HepG2 (cell line): ENCODE data around the gene EMILIN1. TPM values are rescaled to one million over a fixed set of nuclear protein-coding genes. Genes with fewer than 3 reads are reported as not detected.

ENCODE experiments used
- ATF2 ChIP-seq: sonication (generic); formaldehyde crosslinking; IDR thresholded peaks from 2 replicates; pipeline ENCODE4 v1.4.0; 2020; ENCODE audit warnings: missing genetic modification reagents
- DDIT3 ChIP-seq: sonication (generic); formaldehyde crosslinking; IDR thresholded peaks from 2 replicates; pipeline ENCODE4 v1.4.0; 2020; ENCODE audit warnings: mild to moderate bottlenecking, missing genetic modification reagents
- DPF2 ChIP-seq: sonication (generic); formaldehyde crosslinking; IDR thresholded peaks from 2 replicates; pipeline ENCODE4 v1.4.0; 2020; ENCODE audit warnings: mild to moderate bottlenecking, low read depth, missing genetic modification reagents, borderline replicate concordance
- GMEB1 ChIP-seq: sonication (generic); formaldehyde crosslinking; IDR thresholded peaks from 2 replicates; pipeline ENCODE4 v1.5.1; 2020; ENCODE audit warnings: missing genetic modification reagents, mild to moderate bottlenecking, borderline replicate concordance
- HNF1A ChIP-seq, 2 experiments: sonication (generic) in 1 of 2; formaldehyde crosslinking in 1 of 2; IDR thresholded peaks; 2 replicates each; pipeline versions ENCODE4 v1.4.0 to v1.6.1; 2016 to 2020; ENCODE audit warnings: borderline replicate concordance in 1 of 2, low read depth in 1 of 2, mild to moderate bottlenecking in 1 of 2, missing genetic modification reagents in 1 of 2
- LBX2 ChIP-seq: sonication (generic); formaldehyde crosslinking; IDR thresholded peaks from 2 replicates; pipeline ENCODE4 v1.5.0; 2020; ENCODE audit warnings: missing genetic modification reagents, mild to moderate bottlenecking, borderline replicate concordance
- RAD21 ChIP-seq: fragments of 450-650 bp; formaldehyde crosslinking; IDR thresholded peaks from 2 replicates; pipeline ENCODE4 v1.5.0; 2020; ENCODE audit warnings: mild to moderate bottlenecking
- ZFP36L2 ChIP-seq: sonication (generic); formaldehyde crosslinking; IDR thresholded peaks from 2 replicates; pipeline ENCODE4 v1.4.0; 2020; ENCODE audit warnings: missing genetic modification reagents
- ZNF138 ChIP-seq: sonication (generic); formaldehyde crosslinking; IDR thresholded peaks from 2 replicates; pipeline ENCODE4 v1.5.0; 2020; ENCODE audit warnings: mild to moderate bottlenecking, low read depth, missing genetic modification reagents
- ZNF30 ChIP-seq: sonication (generic); formaldehyde crosslinking; IDR thresholded peaks from 2 replicates; pipeline ENCODE4 v1.5.0; 2020; ENCODE audit warnings: mild to moderate bottlenecking, missing genetic modification reagents
- ZNF343 ChIP-seq: sonication (generic); formaldehyde crosslinking; IDR thresholded peaks from 2 replicates; pipeline ENCODE4 v1.4.0; 2020; ENCODE audit warnings: mild to moderate bottlenecking, missing genetic modification reagents
- ZNF609 ChIP-seq: sonication (generic); formaldehyde crosslinking; IDR thresholded peaks from 2 replicates; pipeline ENCODE4 v1.4.0; 2020; ENCODE audit warnings: mild to moderate bottlenecking, missing genetic modification reagents, borderline replicate concordance
- ZNF839 ChIP-seq: sonication (generic); formaldehyde crosslinking; IDR thresholded peaks from 2 replicates; pipeline ENCODE4 v1.4.0; 2020; ENCODE audit warnings: missing genetic modification reagents, mild to moderate bottlenecking, borderline replicate concordance
- polyA plus RNA-seq, 8 experiments: library from polyadenylated mRNA; depleted of rRNA in 3 of 8; stranded (reverse) in 7 of 8; unstranded in 1 of 8; fragments of >200 nt; fragmentation: Illumina TruSeq in 4 of 8; extraction: Trizol in 4 of 8; gene quantifications; 2 replicates each; pipeline versions ENCODE4 v1.2.1 to v1.2.3, GENCODE V29; 2011 to 2016; ENCODE audit warnings: low read depth in 4 of 8, missing spikeins in 1 of 8, mixed read lengths in 1 of 8; ENCODE audit not compliant: insufficient read depth in 1 of 8
- total RNA-seq, 5 experiments: library from RNA; depleted of rRNA; stranded (reverse); fragments of >200 nt; fragmentation: Illumina TruSeq; extraction: Trizol; gene quantifications; 2 replicates each; pipeline ENCODE4 v1.2.3, GENCODE V29; 2016; ENCODE audit warnings: low read depth in 1 of 5

The EMILIN1 gene
- total and polyA plus RNA-seq, 2 of the 13 experiments (the other 11 are each of a cell fraction or from before 2014, with no cell fraction given): 8.1 to 9.7 TPM

GRCh38 chr2:27092696-27093429 is 14.4 kb downstream of the EMILIN1 start (continued):
- TF ChIP-seq ZNF30 (CRISPR knock-in tag) (no peak), DPF2 (CRISPR knock-in tag) (peak; percentile 51; the same call in 1 of the 2 replicates), ZNF609 (CRISPR knock-in tag) (peak; percentile 80), ZNF839 (CRISPR knock-in tag) (peak; percentile 33; the same call in 1 of the 2 replicates), ZNF138 (CRISPR knock-in tag) (no peak; the same call in 1 of the 2 replicates), HNF1A (IDR thresholded peaks at IDR 0.05; ENCODE audit: low read depth) (peak; percentile 79; the same call in 1 of the 2 replicates), HNF1A (CRISPR knock-in tag; IDR thresholded peaks at IDR 0.05; ENCODE audit: borderline replicate concordance) (peak; percentile 85), LBX2 (CRISPR knock-in tag) (no peak; the same call in 1 of the 2 replicates), RAD21 (CRISPR knock-in tag) (peak; percentile 53; the same call in 1 of the 2 replicates), ZNF343 (peak; percentile 53; the same call in 1 of the 2 replicates), GMEB1 (CRISPR knock-in tag) (peak; percentile 68), ZFP36L2 (CRISPR knock-in tag) (peak; percentile 32; the same call in 1 of the 2 replicates), DDIT3 (CRISPR knock-in tag) (no peak), ATF2 (CRISPR knock-in tag) (peak; percentile 82)
